ENCODE measurements around the gene UBE2D2.

DNA sequence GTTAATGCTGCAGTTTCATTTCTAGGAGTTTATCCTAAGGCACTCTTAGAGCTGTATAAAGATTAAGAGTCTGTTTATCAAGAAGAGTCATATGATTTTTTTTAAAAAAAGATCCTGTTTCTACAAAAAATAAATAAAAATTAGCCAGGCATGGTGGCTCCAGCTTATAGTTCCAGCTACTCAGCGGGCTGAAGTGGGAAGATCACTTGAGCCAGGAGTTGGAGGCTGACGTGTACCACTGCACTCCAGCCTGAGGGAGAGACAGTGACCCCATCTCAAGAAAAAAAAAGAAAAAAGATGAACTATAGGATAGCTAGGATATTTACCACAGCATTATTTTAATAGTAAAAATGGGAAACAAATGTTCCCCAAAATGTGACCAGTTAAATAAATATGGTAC lies 3.3 kb upstream of the UBE2D2 start:
- TF ChIP-seq HDGF (IDR thresholded peaks at IDR 0.05; ENCODE audit: borderline replicate concordance) (no peak), FOXA1 (IDR thresholded peaks at IDR 0.05) (no peak)

All from HEK293T (cell line).